ENCODE measurements around the gene FRYL.
"Not testable (repeated sequence)": the region's sequence is repeated elsewhere in the genome, so short reads cannot be mapped to it uniquely, and the experiment has no call there.

Gene FRYL

GRCh38 chr4:48718818-48719465 lies 61.1 kb downstream of the FRYL start:
- TF ChIP-seq, protein P1, sequence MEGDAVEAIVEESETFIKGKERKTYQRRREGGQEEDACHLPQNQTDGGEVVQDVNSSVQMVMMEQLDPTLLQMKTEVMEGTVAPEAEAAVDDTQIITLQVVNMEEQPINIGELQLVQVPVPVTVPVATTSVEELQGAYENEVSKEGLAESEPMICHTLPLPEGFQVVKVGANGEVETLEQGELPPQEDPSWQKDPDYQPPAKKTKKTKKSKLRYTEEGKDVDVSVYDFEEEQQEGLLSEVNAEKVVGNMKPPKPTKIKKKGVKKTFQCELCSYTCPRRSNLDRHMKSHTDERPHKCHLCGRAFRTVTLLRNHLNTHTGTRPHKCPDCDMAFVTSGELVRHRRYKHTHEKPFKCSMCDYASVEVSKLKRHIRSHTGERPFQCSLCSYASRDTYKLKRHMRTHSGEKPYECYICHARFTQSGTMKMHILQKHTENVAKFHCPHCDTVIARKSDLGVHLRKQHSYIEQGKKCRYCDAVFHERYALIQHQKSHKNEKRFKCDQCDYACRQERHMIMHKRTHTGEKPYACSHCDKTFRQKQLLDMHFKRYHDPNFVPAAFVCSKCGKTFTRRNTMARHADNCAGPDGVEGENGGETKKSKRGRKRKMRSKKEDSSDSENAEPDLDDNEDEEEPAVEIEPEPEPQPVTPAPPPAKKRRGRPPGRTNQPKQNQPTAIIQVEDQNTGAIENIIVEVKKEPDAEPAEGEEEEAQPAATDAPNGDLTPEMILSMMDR (conservative IDR thresholded peaks at IDR 0.05) = no peak
- TF ChIP-seq ZFX (IDR thresholded peaks at IDR 0.05) = no peak

GRCh38 chr4:48716285-48716684 lies 63.8 kb downstream of the FRYL start:
- not testable (repeated sequence) for H3K27ac ChIP-seq

More at GRCh38 chr4:48718818-48719465, 61.1 kb downstream of the FRYL start:
- H3K27ac ChIP-seq = no peak overlapping the region

DNA sequence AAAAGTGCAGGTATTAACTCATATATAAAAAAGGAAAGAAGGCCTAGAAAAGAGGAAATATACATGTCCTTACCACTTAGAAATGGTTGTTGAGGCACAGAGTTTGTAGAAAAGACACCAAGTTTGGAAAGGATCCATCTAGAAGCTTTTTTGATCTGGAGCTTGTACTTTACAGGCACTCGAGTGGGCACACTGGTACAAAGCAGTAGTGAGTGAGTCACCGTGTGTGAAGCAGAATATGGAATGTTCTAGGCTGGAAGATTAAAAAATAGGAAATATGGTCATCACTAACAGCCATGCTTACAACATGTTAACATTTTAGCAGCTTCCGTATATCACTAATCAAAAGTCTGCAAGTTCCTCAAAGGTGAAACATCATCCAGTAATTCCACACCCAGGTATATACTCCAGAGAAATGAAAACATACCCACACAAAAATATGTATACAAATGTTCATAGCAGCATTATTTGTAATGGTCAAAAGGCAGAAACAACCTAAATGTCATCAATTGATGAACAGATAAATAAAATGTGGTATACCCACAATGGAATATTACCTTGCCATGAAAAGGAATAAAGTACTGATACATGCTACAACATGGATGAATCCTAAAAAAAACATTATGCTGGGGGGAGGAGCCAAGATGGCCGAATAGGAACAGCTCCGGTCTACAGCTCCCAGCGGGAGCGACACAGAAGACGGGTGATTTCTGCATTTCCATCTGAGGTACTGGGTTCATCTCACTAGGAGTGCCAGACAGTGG lies 69.5 kb downstream of the FRYL start:
- no peak overlapping the region for H3K27ac ChIP-seq
- TF ChIP-seq ZFX (IDR thresholded peaks at IDR 0.05) = no peak
- TF ChIP-seq, protein P1 (conservative IDR thresholded peaks at IDR 0.05) = no peak

DNA sequence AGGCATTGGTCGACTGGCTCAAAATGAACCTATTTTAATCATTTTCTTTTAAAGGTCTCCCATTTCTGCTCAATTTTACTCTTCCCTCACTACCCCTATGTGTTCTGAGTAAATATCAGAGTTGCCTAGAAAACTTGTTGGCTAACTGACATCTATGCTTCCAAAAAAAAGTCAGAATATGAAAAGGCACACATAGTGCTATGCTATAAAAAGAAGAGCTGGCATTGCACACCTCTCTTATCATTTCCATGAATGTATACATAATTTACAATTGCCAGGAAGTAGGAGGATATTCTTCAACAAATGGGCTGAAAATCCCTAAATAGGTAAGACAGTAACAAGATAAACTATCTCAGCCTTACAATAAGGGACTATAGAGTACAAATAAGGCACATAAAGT lies 70.2 kb downstream of the FRYL start:
- no peak overlapping the region for H3K27ac ChIP-seq
- TF ChIP-seq, protein P1 (conservative IDR thresholded peaks at IDR 0.05) = no peak
- no peak for TF ChIP-seq ZFX (IDR thresholded peaks at IDR 0.05)

DNA sequence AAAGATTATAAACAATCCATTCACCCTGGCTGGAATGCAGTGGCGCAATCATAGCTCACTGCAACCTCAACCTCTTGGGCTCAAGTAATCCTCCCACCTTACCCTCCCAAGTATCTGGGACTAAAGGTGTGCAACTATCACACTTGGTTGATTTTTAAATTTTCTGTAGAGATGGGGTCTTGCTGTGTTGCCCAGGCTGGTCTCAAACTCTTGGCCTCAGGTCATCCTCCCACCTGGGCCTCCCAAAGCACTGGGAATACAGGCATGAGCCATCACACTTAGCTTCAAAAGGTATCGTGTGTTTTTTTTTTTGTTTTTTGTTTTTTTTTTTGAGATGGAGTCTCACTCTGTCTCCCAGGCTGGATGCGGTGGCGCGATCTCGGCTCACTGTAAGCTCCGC lies 71.5 kb downstream of the FRYL start:
- TF ChIP-seq, protein P1 (conservative IDR thresholded peaks at IDR 0.05) = no peak
- TF ChIP-seq ZFX (IDR thresholded peaks at IDR 0.05) = no peak
- H3K27ac ChIP-seq = no peak overlapping the region

- no peak for TF ChIP-seq ZFX (IDR thresholded peaks at IDR 0.05)
- TF ChIP-seq, protein P1 (conservative IDR thresholded peaks at IDR 0.05) = no peak
- no peak overlapping the region for H3K27ac ChIP-seq
Measured at GRCh38 chr4:48706736-48707135, 73.3 kb downstream of the FRYL start.

DNA sequence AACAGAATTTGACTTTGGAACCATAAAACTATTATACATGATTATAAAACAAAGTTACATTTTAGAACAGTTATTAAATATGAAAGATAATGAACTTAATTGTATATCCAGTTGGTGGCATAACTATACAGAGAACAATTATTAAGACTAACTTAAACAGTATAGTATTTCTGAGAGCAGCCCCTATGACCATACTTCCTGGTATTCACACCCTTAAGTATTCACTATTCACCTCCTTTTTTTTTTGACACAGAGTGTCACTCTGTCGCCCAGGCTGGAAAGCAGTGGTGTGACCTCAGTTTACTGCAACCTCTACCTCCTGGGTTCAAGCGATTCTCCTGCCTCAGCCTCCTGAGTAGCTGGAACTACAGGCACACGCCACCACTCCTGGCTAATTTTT lies 74.5 kb downstream of the FRYL start:
- H3K27ac ChIP-seq = no peak overlapping the region
- no peak for TF ChIP-seq ZFX (IDR thresholded peaks at IDR 0.05)
- TF ChIP-seq, protein P1 (conservative IDR thresholded peaks at IDR 0.05) = no peak
